Activated CD4-positive, alpha-beta T cell treated with anti-CD3 and anti-CD28 coated beads for 48 hours (primary cell): Measurements from ENCODE around the gene NSMF.
"Not testable (repeated sequence)": the region's sequence is repeated elsewhere in the genome, so short reads cannot be mapped to it uniquely, and the experiment has no call there.

Experiments used
- DNase-seq: peaks from one replicate; pipeline ENCODE4 v3.0.0-alpha.2; 2020

Gene NSMF

DNA sequence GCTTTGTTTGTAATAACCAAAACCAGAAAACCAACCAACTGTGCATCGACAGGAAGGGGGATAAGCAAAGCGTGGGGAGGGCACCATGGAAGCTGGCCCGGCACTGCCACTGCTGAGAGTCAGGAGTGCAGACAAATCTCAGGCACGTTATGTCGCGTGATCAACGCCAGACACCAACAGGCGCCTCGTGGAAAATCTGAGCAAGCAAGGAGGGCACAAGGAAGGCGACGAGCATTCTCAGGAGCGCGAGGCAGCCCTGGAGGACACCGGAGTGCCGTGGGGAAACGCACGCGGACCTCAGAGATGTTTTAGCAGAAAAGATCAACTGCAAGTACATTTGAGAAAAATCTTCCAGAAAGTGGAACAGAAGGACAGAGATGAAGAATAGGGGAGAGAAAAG, 15.1 kb upstream of the NSMF start:
- no peak for DNase-seq

GRCh38 chr9:137470785-137471184, 11.7 kb upstream of the NSMF start:
- no peak for DNase-seq

GRCh38 chr9:137467896-137468295, 8.8 kb upstream of the NSMF start:
- DNase-seq: no peak

- DNase-seq: no peak
Observed at GRCh38 chr9:137467161-137467581, 8.0 kb upstream of the NSMF start.

DNA sequence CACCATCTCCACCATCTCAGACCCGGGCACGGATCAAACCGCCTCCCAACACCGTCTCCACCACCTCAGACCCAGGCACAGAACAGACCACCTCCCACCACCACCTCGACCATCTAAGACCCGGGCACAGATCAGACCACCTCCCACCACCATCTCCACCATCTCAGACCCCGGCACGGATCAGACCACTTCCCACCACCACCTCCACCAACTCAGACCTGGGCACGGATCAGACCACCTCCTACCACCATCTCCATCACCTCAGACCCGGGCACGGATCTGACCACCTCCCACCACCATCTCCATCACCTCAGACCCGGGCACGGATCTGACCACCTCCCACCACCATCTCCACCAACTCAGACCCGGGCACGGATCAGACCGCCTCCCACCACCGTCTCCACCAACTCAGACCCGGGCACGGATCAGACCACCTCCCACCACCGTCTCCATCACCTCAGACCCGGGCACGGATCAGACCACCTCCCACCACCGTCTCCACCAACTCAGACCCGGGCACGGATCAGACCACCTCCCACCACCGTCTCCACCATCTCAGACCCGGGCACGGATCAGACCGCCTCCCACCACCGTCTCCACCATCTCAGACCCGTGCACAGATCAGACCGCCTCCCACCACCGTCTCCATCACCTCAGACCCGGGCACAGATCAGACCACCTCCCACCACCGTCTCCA, 7.4 kb upstream of the NSMF start:
- DNase-seq: not testable (repeated sequence)

GRCh38 chr9:137465720-137466388, 6.7 kb upstream of the NSMF start:
- DNase-seq: no peak

GRCh38 chr9:137465000-137465719, 6.0 kb upstream of the NSMF start:
- no peak for DNase-seq

GRCh38 chr9:137464291-137464999, 5.3 kb upstream of the NSMF start:
- no peak for DNase-seq

DNA sequence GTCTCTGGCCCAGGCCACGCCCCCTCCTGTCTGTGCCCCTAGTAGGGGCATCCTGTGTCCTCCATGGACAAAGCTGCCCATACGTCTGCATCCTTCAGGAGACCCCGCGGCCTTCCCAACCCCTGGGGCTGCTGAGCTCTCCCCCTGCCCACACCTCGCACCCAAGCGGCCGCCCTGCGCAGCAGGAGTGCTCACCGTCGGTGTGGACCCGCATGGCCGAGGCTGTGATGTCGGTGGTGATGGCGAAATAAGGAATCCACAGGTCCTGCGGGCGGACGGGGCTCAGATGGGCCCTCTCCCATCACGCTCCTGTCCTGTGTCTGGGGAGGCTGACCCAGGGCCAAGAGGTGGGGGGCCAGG, 4.8 kb upstream of the NSMF start:
- DNase-seq: no peak

DNA sequence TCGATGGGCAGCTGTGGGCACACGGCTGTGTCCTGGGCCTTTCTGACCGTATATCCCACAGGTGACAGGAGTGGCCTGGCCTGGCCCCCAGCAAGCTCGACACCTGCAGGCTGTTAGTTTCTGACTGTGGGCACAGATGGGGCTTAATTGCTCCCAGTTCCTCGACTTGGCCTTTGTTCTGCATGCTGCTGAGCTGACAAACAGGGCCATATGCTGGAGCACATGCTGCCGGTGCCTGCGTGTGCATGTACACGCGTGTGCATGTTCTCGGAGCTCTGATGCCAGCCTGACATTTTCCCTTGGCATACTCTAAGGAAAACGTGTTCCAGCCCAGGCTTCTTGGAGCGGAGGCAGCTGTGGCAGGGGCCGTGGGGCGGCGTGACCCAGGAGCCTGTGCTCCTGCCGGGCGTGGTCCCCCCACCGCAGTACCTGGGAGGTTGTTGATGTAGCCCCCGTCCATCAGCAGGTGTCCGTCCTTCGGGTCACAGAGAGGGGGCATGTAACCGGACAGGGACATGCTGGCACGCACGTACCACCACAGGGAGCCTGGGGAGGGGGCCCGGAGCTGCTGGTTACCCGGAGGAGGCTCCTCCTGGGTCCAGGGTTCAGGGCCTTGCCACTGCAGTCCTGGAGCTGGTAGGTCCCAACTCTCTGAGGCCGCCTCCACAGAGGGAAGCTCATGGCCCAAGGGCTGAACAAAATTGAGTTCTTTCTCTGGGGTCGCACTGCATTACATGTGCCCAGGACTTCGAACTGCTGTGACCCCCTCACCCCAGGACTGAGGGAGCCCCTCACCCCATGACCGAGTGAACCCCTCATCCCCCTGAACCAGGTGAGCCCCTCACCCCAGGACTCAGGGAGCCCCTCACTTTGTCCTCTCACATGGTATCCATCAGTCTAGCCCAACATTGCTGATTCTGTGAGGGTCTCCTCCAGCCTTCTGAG, 4.1 kb upstream of the NSMF start:
- DNase-seq: no peak

DNA sequence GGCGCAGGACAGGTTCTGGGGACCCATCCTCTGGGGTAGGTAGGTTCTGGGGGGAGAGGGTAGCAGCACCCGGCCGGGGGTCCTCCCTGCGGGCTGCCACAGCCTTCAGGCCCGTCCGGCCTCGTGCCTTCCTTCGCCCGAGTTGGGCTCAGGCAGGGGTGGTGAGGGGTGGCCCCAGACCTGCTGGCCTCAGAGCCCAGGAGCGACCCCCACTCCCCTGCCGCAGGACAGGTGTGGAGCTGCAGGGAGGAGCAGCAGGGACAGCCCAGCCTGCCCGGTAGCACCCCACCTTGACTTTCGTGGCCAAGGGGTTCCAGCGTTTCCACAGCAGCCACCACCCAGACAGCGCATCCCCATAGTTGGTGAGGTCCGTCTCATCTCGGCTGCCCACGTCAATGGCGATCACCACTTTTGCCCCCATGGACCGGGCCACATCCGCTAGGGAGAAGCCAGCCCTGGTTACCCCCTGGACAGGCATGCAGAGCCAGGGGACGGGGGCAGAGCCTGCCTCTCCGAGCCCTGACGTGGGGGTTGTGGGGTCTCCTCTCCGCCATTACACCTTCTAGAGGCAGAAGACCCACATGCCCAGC, 3.4 kb upstream of the NSMF start:
- DNase-seq: no peak

DNA sequence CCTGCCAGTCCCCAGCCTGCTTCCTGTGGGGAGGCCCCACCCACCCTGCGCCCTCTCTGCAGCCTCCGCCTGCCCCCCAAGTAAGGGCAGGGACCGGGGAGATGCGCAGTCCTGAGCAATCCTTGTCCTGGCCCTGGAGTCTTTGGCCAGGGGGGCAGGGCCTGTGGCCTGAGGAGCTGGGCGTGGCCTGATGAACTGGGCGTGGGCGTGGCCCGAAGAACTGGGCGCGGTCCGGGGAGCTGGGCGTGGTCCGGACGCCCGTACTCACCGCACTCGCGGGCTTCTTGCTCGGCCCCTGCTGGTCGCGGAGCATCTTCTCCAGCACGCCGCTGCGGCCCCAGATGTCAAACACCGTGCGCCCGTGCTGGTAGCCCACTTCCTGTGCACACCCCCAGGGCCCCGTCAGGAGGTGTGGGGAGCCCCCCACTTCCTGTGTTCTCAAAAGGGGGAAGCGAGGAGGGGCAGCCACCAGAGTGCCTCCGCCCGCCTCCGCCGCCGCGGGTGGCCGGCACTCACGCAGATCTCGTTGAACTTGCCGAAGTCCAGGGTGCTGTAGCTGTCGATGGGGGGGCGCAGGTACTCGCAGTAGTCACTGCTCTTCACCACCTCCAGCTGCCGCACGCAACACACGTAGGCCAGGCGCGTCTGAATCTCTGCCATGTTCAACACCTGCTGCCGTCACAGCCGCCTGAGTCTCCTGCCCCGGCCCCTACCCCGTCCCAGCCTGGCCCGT, 2.7 kb upstream of the NSMF start:
- peak; percentile 89 for DNase-seq

- no peak for DNase-seq
Observed at GRCh38 chr9:137461316-137461662, 2.2 kb upstream of the NSMF start.

GRCh38 chr9:137460363-137461315, 1.5 kb upstream of the NSMF start:
- DNase-seq: no peak

DNA sequence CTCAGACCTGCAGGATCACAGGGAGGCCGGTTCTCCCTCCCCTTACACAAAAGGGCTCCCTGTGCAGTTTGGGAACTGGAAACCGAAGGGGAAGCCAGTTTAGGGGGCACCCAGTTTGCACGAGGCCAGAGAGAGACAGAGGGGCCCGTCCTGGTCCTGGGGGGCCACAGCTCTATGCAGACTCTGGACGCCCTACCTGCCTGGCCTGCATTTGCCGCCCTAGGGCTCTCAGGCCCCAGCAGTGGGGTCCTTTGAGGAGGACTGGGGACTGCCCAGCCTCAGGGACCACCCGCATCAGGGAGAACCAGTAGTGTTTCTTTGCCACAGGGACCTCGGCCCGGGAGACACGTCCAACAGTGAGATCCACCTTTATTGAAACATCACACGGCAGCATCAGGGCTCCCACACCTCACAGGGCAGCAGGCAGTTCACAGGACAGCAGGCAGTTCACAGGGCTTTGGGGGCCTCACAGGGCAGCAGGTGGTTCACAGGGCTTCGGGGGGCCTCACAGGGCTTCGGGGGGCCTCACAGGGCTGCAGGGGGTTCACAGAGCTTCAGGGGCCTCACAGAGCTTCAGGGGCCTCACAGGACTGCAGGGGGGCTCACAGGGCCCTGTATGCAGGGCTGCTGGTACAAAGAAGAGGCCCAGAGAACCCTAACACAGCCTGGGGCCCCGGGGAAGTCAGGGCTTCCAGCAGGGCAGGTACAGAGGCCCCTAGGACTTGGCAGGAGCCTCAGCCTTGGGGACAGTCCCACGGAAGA, 648 bp upstream of the NSMF start:
- DNase-seq: no peak

GRCh38 chr9:137458194-137459151, 661 bp downstream of the NSMF start:
- DNase-seq: no peak

DNA sequence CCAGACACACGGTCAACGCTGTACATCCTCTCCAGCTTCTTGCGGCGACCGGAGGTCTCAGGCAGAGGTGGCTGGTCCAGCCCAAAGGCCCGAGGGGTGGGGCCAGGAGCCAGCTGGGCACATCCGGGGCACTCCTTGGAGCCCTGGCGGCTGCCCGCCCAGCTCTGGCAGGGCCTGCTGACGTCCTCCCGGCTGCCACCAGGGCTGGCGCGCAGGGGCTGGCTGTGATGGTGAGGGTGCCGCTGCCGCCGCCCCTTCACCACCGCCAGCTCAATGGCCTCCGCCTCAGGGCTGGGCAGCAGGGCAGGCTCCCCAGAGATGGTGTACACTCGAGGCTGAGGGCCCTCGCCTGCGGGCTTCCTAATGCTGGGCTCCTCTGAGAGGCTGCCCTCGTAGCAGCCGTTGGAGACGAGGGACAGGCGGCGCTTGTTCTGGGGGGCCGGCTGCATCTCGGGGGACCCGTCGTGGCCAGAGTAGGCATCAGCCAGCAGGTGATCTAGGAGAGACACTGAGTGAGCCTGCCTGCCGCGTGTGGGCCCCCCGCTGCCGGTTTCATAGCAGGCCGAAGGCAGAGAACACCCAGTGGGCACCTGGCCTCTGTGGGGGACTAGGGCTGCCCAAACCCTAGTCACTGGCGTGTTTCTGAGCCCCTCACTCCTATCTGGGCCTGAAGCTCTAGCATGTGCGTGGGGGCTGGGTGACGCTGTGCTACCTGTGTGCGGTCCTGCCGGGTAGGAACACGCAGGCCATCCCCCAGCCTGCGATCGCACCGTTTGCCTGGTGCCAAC, 1.5 kb downstream of the NSMF start:
- no peak for DNase-seq
